ENCODE data around the gene CTSE. TPM values are rescaled to one million over a fixed set of nuclear protein-coding genes. Genes with fewer than 3 reads are reported as not detected.

The CTSE gene
- total and polyA plus RNA-seq, 2 of the 4 experiments (the other 2 are of a cell fraction) = not detected

DNA sequence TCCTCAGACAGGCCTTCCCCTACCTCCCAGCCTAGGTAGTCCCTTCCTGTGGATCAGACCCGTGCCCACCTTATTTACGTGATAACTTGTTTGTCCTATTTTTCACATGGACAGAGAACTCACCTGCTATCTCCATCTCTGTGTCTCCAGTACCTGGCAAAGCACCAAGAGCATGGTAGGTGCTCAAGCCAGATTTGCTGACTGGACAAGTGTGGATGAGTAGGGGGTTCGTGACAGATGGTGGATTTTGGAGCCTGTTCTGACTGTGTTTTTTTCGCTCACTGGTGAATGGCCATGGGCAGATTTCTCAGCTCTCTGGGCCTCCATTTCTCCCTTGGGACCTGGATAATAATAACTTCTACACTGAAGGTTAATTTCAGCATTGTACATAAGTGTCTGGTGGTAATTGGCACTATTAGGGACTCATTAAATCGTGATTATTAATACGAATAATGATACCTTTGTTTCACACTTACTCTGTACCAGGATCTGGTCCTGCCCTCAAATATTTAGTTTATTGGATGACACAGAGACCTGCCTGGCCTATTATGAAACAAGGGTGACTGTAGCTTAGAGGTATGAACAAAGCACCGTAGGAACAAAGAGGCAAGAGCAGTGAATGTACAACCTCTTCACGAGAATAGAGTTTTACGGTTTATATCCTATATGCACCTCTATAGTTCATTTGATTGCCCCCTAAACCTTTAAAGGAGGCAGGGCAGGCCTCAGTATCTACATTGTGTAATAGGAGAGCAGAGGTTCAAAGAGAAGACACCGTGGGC, 56.0 kb downstream of the CTSE start:
- H3K27me3 ChIP-seq (ENCODE audit: control insufficient read depth, insufficient read depth, low read length) = peaks cover 26% of the 10 kb centered on the region
- H2BK15ac ChIP-seq (ENCODE audit: low read depth, low read length) = no peak overlapping the region
- H2BK120ac ChIP-seq (ENCODE audit: low read depth, low read length) = no peak overlapping the region
- H4K8ac ChIP-seq (ENCODE audit: low read depth in 2 of 2, low read length in 2 of 2) = no peak overlapping the region
- in situ Hi-C loops (cut with MboI; ENCODE audit: low sequenced_read_pairs) (loop anchor here (5.0 kb wide), 1 partner anchor 40 kb away; no protein-coding TSS in a partner anchor), intact Hi-C loops (cut with micrococcal nuclease) (no loop called here), dilution Hi-C loops (cut with HindIII; ENCODE audit: low sequenced_read_pairs, unreplicated experiment) (no loop called here)
- peaks cover 3% of the 10 kb centered on the region for H3K9me1 ChIP-seq (ENCODE audit: insufficient read depth, low read length)
- peak overlapping the region; percentile 27 for H2AFZ ChIP-seq (replicated peaks; ENCODE audit: low read length, poor library complexity)
- H3K9ac ChIP-seq (ENCODE audit: low read depth, low read length) = no peak overlapping the region
- H3K4me2 ChIP-seq (ENCODE audit: low read depth, low read length) = no peak overlapping the region
- no peak overlapping the region for H2AK9ac ChIP-seq (replicated peaks; ENCODE audit: low read depth, low read length, poor library complexity)
- no peak overlapping the region for H3K27ac ChIP-seq (ENCODE audit: insufficient read depth, low read length)
- no peaks in the 10 kb centered on the region for H4K20me1 ChIP-seq (ENCODE audit: insufficient read depth, low read length)
- CTCF ChIA-PET = interaction anchor here (0.9 to 2.8 kb wide), 2 partner anchors 10 kb away, joined by 7 to 13 read pairs; no protein-coding TSS in a partner anchor
- no peaks in the 10 kb centered on the region for H3K36me3 ChIP-seq (ENCODE audit: control insufficient read depth, insufficient read depth, low read length)
- no CpG with 5 or more reads among the region's 10 CpGs for WGBS, 2 experiments (ENCODE audit: extremely low coverage in 2 of 2, insufficient read length in 1 of 2)
- ATAC-seq (ENCODE audit: low read depth) (no peak), DNase-seq (peak; percentile 26)
- H2BK20ac ChIP-seq (ENCODE audit: low read depth, low read length) = no peak overlapping the region
- no peak overlapping the region for H4K5ac ChIP-seq (ENCODE audit: low read depth, low read length)
- H3K4me3 ChIP-seq (ENCODE audit: insufficient read depth, low read depth, low read length) = no peak overlapping the region
- H3K18ac ChIP-seq (ENCODE audit: low read depth, low read length) = no peak overlapping the region
- no peak overlapping the region; the same call in 1 of the 2 replicates for H3K4ac ChIP-seq (ENCODE audit: low read depth, low read length)
- no peak overlapping the region for H3K56ac ChIP-seq (ENCODE audit: extremely low read depth, insufficient read depth, low read length)
- H2AK5ac ChIP-seq (ENCODE audit: low read depth, low read length) = no peak overlapping the region
- H2BK5ac ChIP-seq (ENCODE audit: low read depth, low read length, poor library complexity, severe bottlenecking) = no peak overlapping the region
- no peaks in the 10 kb centered on the region for H3K9me3 ChIP-seq (ENCODE audit: control insufficient read depth, insufficient read depth, low read length)
- no peaks in the 10 kb centered on the region for H3K79me1 ChIP-seq (ENCODE audit: low read depth in 1 of 2, low read length in 2 of 2)
- no peak overlapping the region for H4K91ac ChIP-seq (ENCODE audit: insufficient read depth, low read depth, low read length)
- TF ChIP-seq CHD1 (IDR thresholded peaks at IDR 0.05; ENCODE audit: low read depth, low read length) (no peak), MAFK (IDR thresholded peaks at IDR 0.05; ENCODE audit: low read depth, low read length) (peak; percentile 71), MXI1 (IDR thresholded peaks at IDR 0.05; ENCODE audit: borderline replicate concordance, low read depth, low read length) (no peak), SMC3 (IDR thresholded peaks at IDR 0.05; ENCODE audit: low read depth, low read length) (no peak), CEBPB (IDR thresholded peaks at IDR 0.05; ENCODE audit: low read depth, low read length) (no peak)
- TF ChIP-seq, protein P1, sequence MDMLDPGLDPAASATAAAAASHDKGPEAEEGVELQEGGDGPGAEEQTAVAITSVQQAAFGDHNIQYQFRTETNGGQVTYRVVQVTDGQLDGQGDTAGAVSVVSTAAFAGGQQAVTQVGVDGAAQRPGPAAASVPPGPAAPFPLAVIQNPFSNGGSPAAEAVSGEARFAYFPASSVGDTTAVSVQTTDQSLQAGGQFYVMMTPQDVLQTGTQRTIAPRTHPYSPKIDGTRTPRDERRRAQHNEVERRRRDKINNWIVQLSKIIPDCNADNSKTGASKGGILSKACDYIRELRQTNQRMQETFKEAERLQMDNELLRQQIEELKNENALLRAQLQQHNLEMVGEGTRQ (IDR thresholded peaks at IDR 0.05; ENCODE audit: low read depth, low read length) = no peak
- no peak overlapping the region for H3K23ac ChIP-seq (ENCODE audit: low read depth, low read length)
- BruUV-seq (replicated peaks) = no TSS peak
- no peaks in the 10 kb centered on the region for H3K4me1 ChIP-seq (ENCODE audit: control insufficient read depth, insufficient read depth, low read length)
- H3K14ac ChIP-seq (replicated peaks; ENCODE audit: low read depth, low read length) = no peak overlapping the region
- POLR2A ChIA-PET (ENCODE audit: unreplicated experiment) = interaction anchor here (0.5 kb wide), 1 partner anchor 9 kb away, joined by 3 read pairs; no protein-coding TSS in a partner anchor
